Measurements from ENCODE around the gene FOXM1. TPM values are rescaled to one million over a fixed set of nuclear protein-coding genes. Genes with fewer than 3 reads are reported as not detected.

Gene FOXM1
- total and polyA plus RNA-seq, 2 of the 13 experiments (the other 11 are each of a cell fraction or from before 2014, with no cell fraction given) = 17.1 to 25.9 TPM

- no peak for DNase-seq (ENCODE audit: low spot score)
- CTCF ChIA-PET (ENCODE audit: low intra/inter-chr PET ratio, low total read pairs) = no interaction called here
- POLR2A ChIA-PET = interaction anchor here (0.6 kb wide), 1 partner anchor 10 kb away, joined by 3 read pairs; no protein-coding TSS in a partner anchor
Measured at GRCh38 chr12:2851931-2852330, 25.0 kb downstream of the FOXM1 start.

GRCh38 chr12:2845280-2845679 is 31.7 kb downstream of the FOXM1 start:
- no peak overlapping the region for H3K4me2 ChIP-seq (ENCODE audit: low read depth, low read length)
- no TSS peak for BruUV-seq (replicated peaks)
- intact Hi-C loops (cut with micrococcal nuclease; ENCODE audit: unreplicated experiment) = loop anchor here (5.0 kb wide), 2 partner anchors 42 to 117 kb away; no protein-coding TSS in a partner anchor
- H4K20me1 ChIP-seq (ENCODE audit: insufficient read depth, low read length) = no peaks in the 10 kb centered on the region
- ChIA-PET POLR2A (interaction anchor here (0.6 to 0.8 kb wide), 2 partner anchors 29 to 40 kb away, joined by 4 read pairs; no protein-coding TSS in a partner anchor), CTCF (ENCODE audit: low intra/inter-chr PET ratio, low total read pairs) (interaction anchor here (1.7 kb wide), 1 partner anchor 99 kb away, joined by 6 read pairs; no protein-coding TSS in a partner anchor)
- no peak overlapping the region for H3K4me3 ChIP-seq (replicated peaks in 1 of 3; ENCODE audit: insufficient read depth in 1 of 3, low read depth in 2 of 3, low read length in 3 of 3)
- H3K9me3 ChIP-seq (ENCODE audit: low read length) = no peaks in the 10 kb centered on the region
- ATAC-seq (no peak), DNase-seq (ENCODE audit: low spot score) (no peak), FAIRE-seq (no peak)
- no peaks in the 10 kb centered on the region; a peak in 1 of 5 replicates for H3K27me3 ChIP-seq (ENCODE audit: control insufficient read depth in 1 of 2, insufficient read depth in 2 of 2, low read length in 2 of 2)
- no peaks in the 10 kb centered on the region for H3K79me2 ChIP-seq (ENCODE audit: insufficient read depth, low read length)
- H2AFZ ChIP-seq (ENCODE audit: low read length) = no peak overlapping the region
- 82% methylated on average over 6 of the region's 6 CpGs for WGBS (ENCODE audit: low lambda C conversion rate)
- in situ Hi-C loops (cut with HindIII; ENCODE audit: extremely low pct_ligation_motif_present, low pct_unique_long_range_greater_than_20kb) = loop anchor here (5.0 kb wide), 1 partner anchor 102 kb away; no protein-coding TSS in a partner anchor
- peaks cover 42% of the 10 kb centered on the region for H3K4me1 ChIP-seq (ENCODE audit: insufficient read depth, low read length)
- H3K36me3 ChIP-seq (replicated peaks in 1 of 2; ENCODE audit: control insufficient read depth in 1 of 2, insufficient read depth in 2 of 2, low read length in 2 of 2) = peaks cover 3 to 4% of the 10 kb centered on the region in 2 experiments; a peak in 2 of 5 replicates
- no peak overlapping the region for H3K9ac ChIP-seq (ENCODE audit: insufficient read depth, low read depth, low read length)
- no peak overlapping the region for H3K27ac ChIP-seq (ENCODE audit: extremely low read length, insufficient read depth, low read length)
- TF ChIP-seq KLF12 (CRISPR knock-in tag; IDR thresholded peaks at IDR 0.05; ENCODE audit: borderline replicate concordance) (no peak), ZNF10 (CRISPR knock-in tag; IDR thresholded peaks at IDR 0.05; ENCODE audit: borderline replicate concordance, low read depth) (no peak), ZSCAN5A (CRISPR knock-in tag; IDR thresholded peaks at IDR 0.05; ENCODE audit: borderline replicate concordance) (no peak), MZF1 (CRISPR knock-in tag; IDR thresholded peaks at IDR 0.05; ENCODE audit: borderline replicate concordance) (no peak), ZNF713 (CRISPR knock-in tag; IDR thresholded peaks at IDR 0.05) (no peak), ZNF501 (CRISPR knock-in tag; IDR thresholded peaks at IDR 0.05) (no peak), DRAP1 (CRISPR knock-in tag; IDR thresholded peaks at IDR 0.05) (no peak), ZEB1 (IDR thresholded peaks at IDR 0.05; ENCODE audit: insufficient replicate concordance, low read depth) (no peak), BRF2 (CRISPR knock-in tag; IDR thresholded peaks at IDR 0.05) (no peak), ZHX1 (CRISPR knock-in tag; IDR thresholded peaks at IDR 0.05; ENCODE audit: low read depth) (no peak), KDM4B (CRISPR knock-in tag; IDR thresholded peaks at IDR 0.05) (no peak)

More at GRCh38 chr12:2851931-2852330, 25.0 kb downstream of the FOXM1 start:
- no peaks in the 10 kb centered on the region for H3K27me3 ChIP-seq (ENCODE audit: control insufficient read depth in 1 of 2, insufficient read depth in 2 of 2, low read length in 2 of 2)
- WGBS (ENCODE audit: low lambda C conversion rate) = 94% methylated on average over 3 of the region's 3 CpGs
- in situ Hi-C loops (cut with HindIII; ENCODE audit: extremely low pct_ligation_motif_present, low pct_unique_long_range_greater_than_20kb) = no loop called here
- ATAC-seq (no peak), FAIRE-seq (no peak)
- H3K4me2 ChIP-seq (ENCODE audit: low read depth, low read length) = no peak overlapping the region
- TF ChIP-seq FOSL2 (CRISPR knock-in tag; IDR thresholded peaks at IDR 0.05) (no peak), CHCHD3 (CRISPR knock-in tag; IDR thresholded peaks at IDR 0.05) (no peak), ZNF251 (CRISPR knock-in tag; IDR thresholded peaks at IDR 0.05) (no peak), ZNF232 (CRISPR knock-in tag; IDR thresholded peaks at IDR 0.05; ENCODE audit: borderline replicate concordance) (no peak)
- intact Hi-C loops (cut with micrococcal nuclease; ENCODE audit: unreplicated experiment) = no loop called here
- H3K9ac ChIP-seq (ENCODE audit: insufficient read depth, low read depth, low read length) = no peak overlapping the region
- H3K4me3 ChIP-seq (replicated peaks in 1 of 3; ENCODE audit: insufficient read depth in 1 of 3, low read depth in 2 of 3, low read length in 3 of 3) = no peak overlapping the region
- no peak overlapping the region for H2AFZ ChIP-seq (ENCODE audit: low read length)
- H3K36me3 ChIP-seq (replicated peaks in 1 of 2; ENCODE audit: control insufficient read depth in 1 of 2, insufficient read depth in 2 of 2, low read length in 2 of 2) = no peaks in the 10 kb centered on the region
- no peaks in the 10 kb centered on the region for H3K79me2 ChIP-seq (ENCODE audit: insufficient read depth, low read length)
- BruUV-seq (replicated peaks) = no TSS peak
- no peaks in the 10 kb centered on the region for H4K20me1 ChIP-seq (ENCODE audit: insufficient read depth, low read length)
- H3K9me3 ChIP-seq (ENCODE audit: low read length) = no peaks in the 10 kb centered on the region
- no peak overlapping the region for H3K27ac ChIP-seq (ENCODE audit: extremely low read length, insufficient read depth, low read length)
- H3K4me1 ChIP-seq (ENCODE audit: insufficient read depth, low read length) = peaks cover 36% of the 10 kb centered on the region
